Spinal cord (tissue), 10 donors: ENCODE measurements around the gene COX10. TPM values are rescaled to one million over a fixed set of nuclear protein-coding genes. Genes with fewer than 3 reads are reported as not detected.

Source experiments
- DNase-seq, 6 donors: peaks; one replicate each; pipeline versions ENCODE4 v3.0.0 to v3.0.0-alpha.2; 2013 to 2015; ENCODE audit warnings: low spot score in 6 of 6, low read depth in 4 of 6
- H3K27ac ChIP-seq: one replicate; pipeline ENCODE4 v1.5.1; 2013; ENCODE audit warnings: low read depth, low read length, control low read depth
- H3K27me3 ChIP-seq: one replicate; pipeline ENCODE4 v1.6.1; 2013; ENCODE audit warnings: low read length; ENCODE audit not compliant: control insufficient read depth, insufficient read depth
- H3K36me3 ChIP-seq: one replicate; pipeline ENCODE4 v1.6.1; 2013; ENCODE audit warnings: low read length; ENCODE audit not compliant: control insufficient read depth, insufficient read depth
- H3K4me1 ChIP-seq: one replicate; pipeline ENCODE4 v1.6.1; 2013; ENCODE audit warnings: low read length; ENCODE audit not compliant: control insufficient read depth, insufficient read depth
- H3K4me3 ChIP-seq: one replicate; pipeline ENCODE4 v1.5.1; 2013; ENCODE audit warnings: low read depth, low read length, control low read depth
- H3K9me3 ChIP-seq: one replicate; pipeline ENCODE4 v1.6.1; 2013; ENCODE audit warnings: low read length; ENCODE audit not compliant: control insufficient read depth, insufficient read depth
- WGBS: methylation state at CpG from one replicate; pipeline ENCODE4 v1.1.5; 2013; ENCODE audit warnings: missing lambda C conversion rate; ENCODE audit not compliant: insufficient coverage; 5-methylcytosine and 5-hydroxymethylcytosine counted together
- polyA plus RNA-seq, 2 donors: library from polyadenylated mRNA; unstranded; fragments of 120-200 nt; gene quantifications; one replicate each; pipeline ENCODE4 v1.2.1, GENCODE V29; 2013; ENCODE audit not compliant: insufficient read length in 2 of 2
- total RNA-seq, 2 donors: library from RNA; depleted of rRNA in 1 of 2; stranded (reverse); fragments of 120-200 nt in 1 of 2; fragments of >200 nt in 1 of 2; gene quantifications; one replicate each; pipeline versions ENCODE4 v1.2.3 to v1.2.4, GENCODE V29; 2013 to 2014
- donor health status: healthy.

COX10 gene
- total and polyA plus RNA-seq, 4 donors, result 14.6 to 18.1 (median 15.2) TPM

DNA sequence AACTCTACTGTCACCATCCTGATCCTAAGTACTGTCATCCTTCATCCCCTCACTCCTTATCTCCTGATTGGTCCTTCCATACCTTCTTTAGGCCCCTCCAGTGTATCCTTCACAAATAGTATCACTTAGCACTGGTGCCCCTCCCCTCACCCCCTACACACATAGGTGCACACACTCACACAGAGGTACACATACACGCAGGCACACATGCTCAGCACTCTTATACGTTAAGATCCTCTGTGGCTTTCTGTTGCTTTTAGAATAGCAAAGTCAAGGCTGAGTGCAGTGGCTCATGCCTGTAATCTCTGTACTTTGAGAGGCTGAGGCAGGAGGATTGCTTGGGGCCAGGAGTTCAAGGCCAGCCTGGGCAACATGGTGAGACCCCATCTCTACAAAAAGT lies 135.2 kb downstream of the COX10 start:
- 100% methylated on average over 1 of the region's 2 CpGs for WGBS
- Histone ChIP-seq H3K9me3 (no peaks in the 10 kb centered on the region), H3K27ac (no peak overlapping the region), H3K27me3 (no peaks in the 10 kb centered on the region), H3K4me3 (no peak overlapping the region), H3K4me1 (no peaks in the 10 kb centered on the region), H3K36me3 (peaks cover 16% of the 10 kb centered on the region)
- DNase-seq, result no peak

DNA sequence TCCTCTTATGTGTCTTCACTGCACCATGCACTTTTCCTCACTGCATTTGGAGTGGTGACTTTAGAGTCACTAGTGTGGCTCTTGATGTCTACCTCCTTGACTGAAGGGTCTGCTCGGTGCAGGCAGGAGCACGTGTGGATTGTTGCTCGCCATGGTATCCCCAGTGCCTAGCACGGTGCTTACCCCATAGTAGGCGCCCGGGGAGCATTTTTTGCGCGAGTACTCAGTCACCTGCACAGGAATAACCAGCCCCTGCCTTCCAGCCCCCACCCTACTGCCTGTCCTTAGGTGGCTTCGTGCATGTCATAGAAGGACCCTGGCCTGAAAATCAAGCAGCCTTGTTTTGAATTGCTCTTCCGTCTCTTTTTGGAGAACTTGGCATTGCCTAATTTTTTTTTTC lies 136.1 kb downstream of the COX10 start:
- DNase-seq, result no peak
- Histone ChIP-seq H3K4me3 (no peak overlapping the region), H3K9me3 (no peaks in the 10 kb centered on the region), H3K27ac (no peak overlapping the region), H3K36me3 (peaks cover 16% of the 10 kb centered on the region), H3K27me3 (no peaks in the 10 kb centered on the region), H3K4me1 (no peaks in the 10 kb centered on the region)
- WGBS, result 98% methylated on average over 8 of the region's 10 CpGs

DNA sequence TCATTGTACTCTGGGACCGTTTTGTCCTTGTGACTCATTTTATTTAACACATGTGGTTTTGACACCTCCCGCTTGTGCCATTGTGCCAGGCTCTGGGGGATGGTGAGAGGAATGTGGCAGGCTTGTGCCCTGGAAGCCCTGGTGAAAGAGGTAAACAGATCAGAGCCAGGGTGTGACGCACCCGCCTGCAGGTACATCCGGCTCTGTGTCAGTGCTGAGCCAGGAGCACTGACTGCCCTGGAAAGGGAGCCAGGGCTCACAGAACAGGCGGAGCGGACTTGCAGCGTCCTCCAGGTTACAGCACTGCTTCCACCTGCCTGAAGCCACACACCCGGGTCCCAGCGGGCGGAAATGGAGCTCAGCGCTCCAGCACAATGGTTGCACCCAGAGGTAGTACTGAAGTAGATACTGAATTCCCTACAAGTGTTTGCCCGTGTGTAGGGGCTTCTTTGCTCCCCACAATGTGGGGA lies 136.7 kb downstream of the COX10 start:
- Histone ChIP-seq H3K36me3 (peaks cover 16% of the 10 kb centered on the region), H3K27me3 (no peaks in the 10 kb centered on the region), H3K4me3 (no peak overlapping the region), H3K27ac (no peak overlapping the region), H3K9me3 (no peaks in the 10 kb centered on the region), H3K4me1 (no peaks in the 10 kb centered on the region)
- WGBS, result 84% methylated on average over 10 of the region's 13 CpGs
- no peak for DNase-seq

DNA sequence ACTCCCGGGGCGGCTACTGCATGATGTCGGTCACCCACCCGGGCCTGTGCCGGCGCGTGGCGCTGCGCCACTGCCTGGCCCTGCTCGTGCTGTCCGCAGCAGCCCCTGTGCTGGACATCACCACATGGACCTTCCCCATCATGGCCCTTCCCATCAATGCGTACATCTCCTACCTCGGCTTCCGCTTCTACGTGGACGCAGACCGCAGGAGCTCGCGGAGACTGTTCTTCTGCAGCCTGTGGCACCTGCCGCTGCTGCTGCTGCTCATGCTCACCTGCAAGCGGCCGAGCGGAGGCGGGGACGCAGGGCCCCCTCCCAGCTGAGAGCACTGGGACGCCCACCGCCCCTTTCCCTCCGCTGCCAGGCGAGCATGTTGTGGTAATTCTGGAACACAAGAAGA lies 137.6 kb downstream of the COX10 start:
- DNase-seq, result no peak
- Histone ChIP-seq H3K36me3 (peaks cover 18% of the 10 kb centered on the region), H3K4me3 (no peak overlapping the region), H3K9me3 (no peaks in the 10 kb centered on the region), H3K27me3 (no peaks in the 10 kb centered on the region), H3K4me1 (no peaks in the 10 kb centered on the region), H3K27ac (no peak overlapping the region)
- 96% methylated on average over 20 of the region's 29 CpGs for WGBS

DNA sequence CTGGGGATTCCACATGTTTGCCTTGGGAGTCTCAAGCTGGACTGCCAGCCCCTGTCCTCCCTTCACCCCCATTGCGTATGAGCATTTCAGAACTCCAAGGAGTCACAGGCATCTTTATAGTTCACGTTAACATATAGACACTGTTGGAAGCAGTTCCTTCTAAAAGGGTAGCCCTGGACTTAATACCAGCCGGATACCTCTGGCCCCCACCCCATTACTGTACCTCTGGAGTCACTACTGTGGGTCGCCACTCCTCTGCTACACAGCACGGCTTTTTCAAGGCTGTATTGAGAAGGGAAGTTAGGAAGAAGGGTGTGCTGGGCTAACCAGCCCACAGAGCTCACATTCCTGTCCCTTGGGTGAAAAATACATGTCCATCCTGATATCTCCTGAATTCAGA lies 138.5 kb downstream of the COX10 start:
- Histone ChIP-seq H3K36me3 (peaks cover 21% of the 10 kb centered on the region), H3K9me3 (no peaks in the 10 kb centered on the region), H3K4me1 (no peaks in the 10 kb centered on the region), H3K27ac (no peak overlapping the region), H3K4me3 (no peak overlapping the region), H3K27me3 (no peaks in the 10 kb centered on the region)
- 100% methylated on average over 2 of the region's 5 CpGs for WGBS
- DNase-seq, result no peak

DNA sequence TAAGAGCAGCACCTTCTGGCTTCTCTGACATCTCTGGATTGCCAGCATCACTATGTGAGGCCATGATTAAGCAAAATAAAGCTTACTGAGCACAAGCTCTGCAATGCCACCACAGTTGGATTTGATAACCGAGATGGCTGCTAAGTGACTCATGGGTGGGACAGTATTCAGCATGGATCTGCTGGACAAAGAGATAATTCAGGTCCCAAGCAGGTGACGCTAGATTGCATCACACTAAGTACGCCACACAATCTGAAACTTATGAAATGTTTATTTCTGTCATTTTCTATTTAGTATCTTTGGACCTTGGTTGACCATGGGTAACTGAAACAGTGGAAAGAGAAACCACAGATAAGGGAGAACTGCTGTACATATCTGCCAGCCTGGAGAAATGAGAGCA lies 139.9 kb downstream of the COX10 start:
- Histone ChIP-seq H3K9me3 (no peaks in the 10 kb centered on the region), H3K27ac (no peak overlapping the region), H3K36me3 (peaks cover 21% of the 10 kb centered on the region), H3K4me1 (no peaks in the 10 kb centered on the region), H3K4me3 (no peak overlapping the region), H3K27me3 (no peaks in the 10 kb centered on the region)
- WGBS, result 88% methylated on average over 1 of the region's 3 CpGs
- no peak for DNase-seq

- no peak for DNase-seq
- no peaks in the 10 kb centered on the region for H3K9me3 ChIP-seq
- peaks cover 18% of the 10 kb centered on the region for H3K36me3 ChIP-seq
- no peak overlapping the region for H3K27ac ChIP-seq
- 100% methylated on average over 1 of the region's 4 CpGs for WGBS
- no peaks in the 10 kb centered on the region for H3K27me3 ChIP-seq
- no peak overlapping the region for H3K4me3 ChIP-seq
- H3K4me1 ChIP-seq, result no peaks in the 10 kb centered on the region
Observed at GRCh38 chr17:14211246-14211645, 141.9 kb downstream of the COX10 start.

DNA sequence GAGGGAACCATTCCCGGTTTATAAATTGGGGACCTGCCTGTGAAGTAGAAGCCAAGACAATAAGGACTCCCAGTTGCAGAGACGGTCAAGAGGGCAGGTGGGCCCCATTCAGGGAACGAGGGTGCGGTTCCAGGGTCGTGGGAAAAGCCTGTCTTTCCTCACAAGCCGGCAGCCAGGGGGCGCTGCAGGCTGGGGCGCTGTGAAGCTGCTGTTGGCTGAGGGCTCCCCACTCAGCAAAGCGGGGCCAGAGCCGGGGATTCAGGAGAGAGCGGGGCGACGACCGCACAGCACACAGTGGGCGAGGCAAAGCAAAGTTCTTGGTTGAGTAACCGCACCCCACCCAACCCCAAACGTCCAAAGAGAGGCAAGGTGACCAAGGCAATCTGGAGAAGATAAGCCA lies 142.5 kb downstream of the COX10 start:
- no peaks in the 10 kb centered on the region for H3K27me3 ChIP-seq
- H3K27ac ChIP-seq, result no peak overlapping the region

DNA sequence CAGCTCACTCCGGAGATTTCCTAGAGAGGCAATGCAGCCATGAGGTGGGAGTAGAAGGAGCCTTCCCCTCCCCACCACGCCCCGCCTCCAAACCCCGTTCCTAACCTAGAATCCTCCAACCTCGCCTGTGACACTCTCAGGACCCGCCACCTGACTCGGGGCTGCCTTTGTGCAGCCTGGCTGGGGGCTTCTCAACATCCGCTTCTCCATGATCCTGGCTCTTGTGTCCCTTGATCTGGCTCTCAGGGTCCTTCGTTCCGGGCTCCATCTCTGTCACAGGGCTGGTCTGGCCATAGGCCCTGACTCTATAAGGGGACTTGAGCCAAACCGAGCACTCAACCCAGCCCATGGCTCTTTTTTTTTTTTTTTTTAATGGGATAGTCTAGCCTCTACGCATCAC lies 143.1 kb downstream of the COX10 start:
- H3K27me3 ChIP-seq, result no peaks in the 10 kb centered on the region
- DNase-seq, result no peak
- H3K36me3 ChIP-seq, result peaks cover 8% of the 10 kb centered on the region
- H3K4me3 ChIP-seq, result no peak overlapping the region
- H3K9me3 ChIP-seq, result no peaks in the 10 kb centered on the region
- 97% methylated on average over 10 of the region's 12 CpGs for WGBS
- H3K4me1 ChIP-seq, result no peaks in the 10 kb centered on the region
- H3K27ac ChIP-seq, result no peak overlapping the region

More for the DNA sequence above, 142.5 kb downstream of the COX10 start:
- Histone ChIP-seq H3K4me3 (no peak overlapping the region), H3K36me3 (peaks cover 13% of the 10 kb centered on the region), H3K9me3 (no peaks in the 10 kb centered on the region), H3K4me1 (no peaks in the 10 kb centered on the region)
- 36% methylated on average over 12 of the region's 17 CpGs for WGBS
- no peak for DNase-seq

- Histone ChIP-seq H3K27ac (no peak overlapping the region), H3K27me3 (no peaks in the 10 kb centered on the region), H3K4me3 (no peak overlapping the region), H3K36me3 (peaks cover 5% of the 10 kb centered on the region), H3K9me3 (no peaks in the 10 kb centered on the region), H3K4me1 (no peaks in the 10 kb centered on the region)
- whole genome bisulfite sequencing, result 100% methylated on average over 2 of the region's 2 CpGs
- DNase-seq, result no peak
Observed at GRCh38 chr17:14214271-14214670, 145.0 kb downstream of the COX10 start.
